Left renal pelvis (tissue), 4 donors: ENCODE results near the gene TNFRSF11A. TPM values are rescaled to one million over a fixed set of nuclear protein-coding genes. Genes with fewer than 3 reads are reported as not detected.
A peak's percentile ranks its signal among the peaks of the same experiment; 100 is the strongest.

Experiments
- DNase-seq, 4 donors: peaks; one replicate each; pipeline ENCODE4 v3.0.0-alpha.2; 2013; ENCODE audit warnings: low read depth in 4 of 4, low spot score in 3 of 4
- polyA plus RNA-seq, 4 donors: library from polyadenylated mRNA; unstranded; fragments of 120-200 nt; gene quantifications; one replicate each; pipeline ENCODE4 v1.2.1, GENCODE V29; 2013; ENCODE audit not compliant: insufficient read length in 4 of 4

TNFRSF11A gene
- polyA plus RNA-seq, 4 donors: 2.1 to 3.2 (median 2.6) TPM

DNA sequence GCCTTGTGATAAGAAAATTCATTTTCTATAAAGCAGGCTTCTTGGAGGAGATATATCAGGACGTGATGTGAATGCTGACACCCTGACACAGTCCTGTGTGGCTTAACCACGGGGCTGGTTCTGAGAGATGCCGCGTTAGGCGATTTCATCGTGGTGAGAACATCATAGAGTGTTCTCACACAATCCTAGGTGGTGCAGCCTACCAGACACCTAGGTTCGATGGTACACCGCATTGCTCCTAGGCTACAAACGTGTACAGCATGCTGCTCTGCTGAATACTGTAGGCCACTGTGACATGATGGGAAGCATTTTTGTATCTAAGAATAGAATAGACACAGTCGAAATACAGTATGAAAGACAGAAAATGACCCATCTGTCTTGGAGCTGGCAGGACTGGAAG lies 82.5 kb downstream of the TNFRSF11A start:
- no peak for DNase-seq

DNA sequence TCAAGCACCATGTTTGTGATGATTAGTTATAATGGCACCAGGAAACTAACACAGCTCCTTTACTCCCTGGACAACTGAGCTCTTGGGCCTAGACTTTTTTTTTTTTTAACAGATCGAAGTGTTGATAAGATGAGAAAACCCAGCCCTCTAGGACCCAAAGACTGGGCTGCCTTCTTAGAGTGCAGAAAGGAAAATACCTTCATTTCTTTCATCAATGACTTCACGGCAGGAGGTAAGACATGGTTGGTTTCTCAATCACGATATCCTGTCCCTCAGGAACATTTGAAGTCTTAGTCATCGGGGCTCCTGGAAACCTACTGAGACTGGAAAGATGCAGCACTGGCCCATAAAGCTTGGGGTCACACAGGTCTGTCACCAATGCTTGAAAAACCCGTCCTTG lies 84.7 kb downstream of the TNFRSF11A start:
- no peak for DNase-seq

DNA sequence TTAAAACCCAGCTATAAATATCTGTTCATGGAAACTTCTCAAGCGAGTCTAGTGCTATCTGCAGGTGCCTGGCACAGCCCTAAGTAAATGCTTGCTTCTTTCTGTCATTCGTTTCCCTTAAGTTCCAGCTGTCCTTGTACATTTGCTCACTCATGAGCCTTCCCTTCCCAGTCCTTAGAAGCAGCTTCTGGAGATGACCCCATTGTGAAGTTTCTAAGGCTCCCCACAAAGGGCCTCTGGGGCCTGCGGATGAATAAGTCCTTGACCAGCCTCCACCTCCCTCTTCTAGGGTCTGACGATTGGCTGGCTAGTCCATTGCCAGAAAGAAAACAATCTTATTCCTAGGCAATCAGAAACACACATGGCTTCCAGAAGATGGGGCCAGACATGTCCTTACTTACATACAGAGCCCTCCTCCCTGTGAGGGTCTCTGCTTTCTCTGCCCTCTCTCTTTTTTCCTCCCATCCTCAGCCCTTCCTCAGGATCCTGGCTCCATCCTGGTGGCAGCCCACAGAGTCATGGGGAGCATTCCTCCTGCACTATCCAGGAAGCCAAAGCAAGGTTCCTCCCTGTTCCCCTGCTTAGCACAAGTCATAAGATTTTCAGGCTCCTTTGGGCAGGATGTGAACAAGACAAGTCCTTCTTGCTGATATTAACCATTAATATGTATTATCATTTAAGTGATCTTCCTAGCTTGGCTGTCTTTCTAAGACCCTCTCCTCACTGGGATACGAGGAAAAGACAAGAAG lies 87.3 kb downstream of the TNFRSF11A start:
- no peak for DNase-seq

DNA sequence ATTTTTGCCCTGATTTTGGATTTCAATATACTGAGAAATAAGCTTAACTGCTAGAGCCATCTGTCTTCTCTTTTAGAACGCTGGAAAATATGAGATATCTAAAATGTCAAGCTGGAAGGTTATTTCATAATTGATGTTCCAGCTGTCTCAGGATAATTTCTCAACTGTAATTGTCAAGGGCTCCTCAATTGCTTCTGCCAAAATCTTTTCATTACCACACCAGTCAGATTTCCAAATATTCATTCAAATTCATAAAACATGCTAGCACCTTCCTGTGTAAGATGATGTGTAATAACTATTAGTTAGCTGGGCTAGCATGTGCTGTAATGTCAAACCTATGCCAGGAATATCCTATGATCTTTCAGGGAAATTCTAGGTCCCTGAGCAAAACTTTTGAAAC lies 88.1 kb downstream of the TNFRSF11A start:
- DNase-seq: no peak

DNA sequence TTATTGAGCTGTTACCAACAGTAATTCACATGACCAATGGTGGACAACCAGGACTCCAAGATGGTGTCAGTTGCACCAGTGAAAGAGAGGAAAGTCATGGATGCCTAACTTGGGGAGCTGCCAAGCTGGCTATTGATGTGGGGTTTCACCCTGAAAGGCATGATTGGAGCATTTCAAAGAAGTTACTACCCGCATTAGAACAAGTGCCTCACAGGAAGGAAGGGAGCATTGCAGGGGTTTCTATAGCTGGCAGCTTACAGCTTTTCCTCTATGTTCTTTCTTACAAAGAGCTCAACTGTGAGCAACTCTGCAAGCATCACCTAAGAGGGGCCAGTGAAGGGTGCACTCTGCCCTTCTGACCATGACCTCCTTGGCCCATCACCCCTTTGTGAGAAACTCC lies 93.1 kb downstream of the TNFRSF11A start:
- DNase-seq: no peak

DNA sequence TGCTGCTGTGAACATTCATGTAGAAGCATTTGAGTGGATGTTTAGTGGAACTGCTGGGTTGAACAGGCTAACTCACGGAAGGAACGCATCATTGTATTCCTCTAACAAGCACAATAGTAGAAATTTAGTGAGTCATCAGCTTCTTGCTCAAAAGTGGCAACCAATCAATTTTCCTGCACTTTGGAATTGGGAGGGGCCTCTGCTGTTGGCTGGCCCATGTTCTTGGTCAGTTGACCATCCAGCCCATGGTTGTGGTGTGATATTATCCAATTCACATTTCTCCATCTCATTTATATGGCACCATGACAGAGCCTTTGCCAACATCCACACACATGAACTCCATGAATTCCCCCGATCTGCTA lies 95.0 kb downstream of the TNFRSF11A start:
- DNase-seq: no peak

DNA sequence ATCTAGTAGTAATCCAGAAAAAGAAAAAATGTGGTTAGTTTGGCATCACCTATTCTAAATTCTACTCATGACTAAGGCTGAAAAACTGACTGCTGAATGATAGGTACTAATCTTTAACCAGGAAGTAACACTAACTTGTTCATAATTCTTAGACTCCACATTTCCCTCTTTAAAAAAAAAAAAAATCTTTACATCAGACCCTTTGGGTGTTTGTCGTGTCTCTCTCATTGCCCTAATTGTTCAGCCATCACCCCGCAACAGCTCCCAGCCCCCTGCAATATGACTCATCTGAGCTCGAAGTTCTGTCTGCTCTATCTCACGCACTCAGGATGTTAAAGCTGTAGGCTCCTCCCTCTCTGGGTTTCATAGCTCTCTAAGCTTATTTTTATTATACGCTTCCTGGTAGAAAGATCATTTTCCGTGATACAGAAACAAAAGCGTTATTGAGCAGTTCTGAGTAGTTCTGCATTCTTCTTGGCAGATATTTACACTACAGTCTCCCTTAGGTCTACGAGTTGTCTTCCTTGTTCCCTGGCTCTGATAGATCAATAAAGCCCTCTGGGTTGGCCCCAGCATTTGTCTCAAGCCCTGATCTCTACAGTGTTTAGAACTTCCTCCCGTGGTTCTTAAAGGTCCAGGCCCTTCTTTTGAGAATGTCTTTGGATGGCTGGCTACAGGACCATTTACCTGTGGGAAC lies 95.6 kb downstream of the TNFRSF11A start:
- DNase-seq: no peak

DNA sequence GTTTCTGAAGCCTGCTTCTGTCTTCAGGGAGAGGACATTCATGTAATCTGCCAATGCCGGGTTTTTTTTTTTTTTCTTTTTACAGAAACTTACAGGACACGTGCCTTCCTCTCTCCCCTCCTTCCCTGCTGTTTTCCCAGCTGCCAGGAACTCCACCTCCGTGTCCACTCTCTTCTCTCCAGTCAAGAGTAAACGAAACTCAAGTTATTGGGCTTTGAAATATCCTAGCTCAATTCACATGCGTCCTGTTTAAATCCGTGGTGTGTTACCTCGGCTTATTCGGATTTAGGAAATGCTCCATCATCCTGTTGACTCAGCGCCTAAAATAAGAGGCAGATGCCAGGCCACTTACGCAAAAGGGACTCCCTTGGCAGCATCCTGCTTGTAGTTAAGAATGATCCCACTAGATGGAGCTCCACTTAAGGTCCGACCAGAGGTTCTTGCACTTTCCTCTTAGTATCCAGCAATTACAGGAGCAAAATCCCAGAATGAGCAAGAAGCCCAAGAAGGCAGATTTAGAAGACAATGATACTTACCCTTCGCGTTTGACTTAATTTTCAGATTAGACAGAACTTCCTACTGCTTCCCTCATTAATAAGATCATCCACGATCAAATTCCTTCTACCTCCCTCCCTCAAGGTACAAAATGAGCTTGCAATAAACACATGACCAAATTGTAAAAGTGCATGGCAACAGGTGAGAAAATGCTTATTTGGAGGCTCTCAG lies 100.5 kb downstream of the TNFRSF11A start:
- DNase-seq: peak; percentile 77 to 80 (median 77)

DNA sequence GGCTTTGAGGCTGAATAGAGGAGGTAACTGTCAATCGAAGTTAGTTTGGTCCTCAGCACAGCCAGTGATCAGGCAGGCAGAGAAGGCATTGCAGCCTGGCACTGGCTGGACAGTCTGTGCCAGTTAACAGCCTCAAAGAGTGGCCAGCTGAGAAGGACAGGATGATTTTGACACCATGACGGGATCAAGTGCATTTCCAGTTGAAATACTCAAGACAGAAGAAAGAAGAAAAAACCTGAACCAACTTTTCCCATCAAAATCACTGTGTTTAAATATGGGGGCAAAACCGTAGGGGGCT lies 101.0 kb downstream of the TNFRSF11A start:
- DNase-seq: no peak

DNA sequence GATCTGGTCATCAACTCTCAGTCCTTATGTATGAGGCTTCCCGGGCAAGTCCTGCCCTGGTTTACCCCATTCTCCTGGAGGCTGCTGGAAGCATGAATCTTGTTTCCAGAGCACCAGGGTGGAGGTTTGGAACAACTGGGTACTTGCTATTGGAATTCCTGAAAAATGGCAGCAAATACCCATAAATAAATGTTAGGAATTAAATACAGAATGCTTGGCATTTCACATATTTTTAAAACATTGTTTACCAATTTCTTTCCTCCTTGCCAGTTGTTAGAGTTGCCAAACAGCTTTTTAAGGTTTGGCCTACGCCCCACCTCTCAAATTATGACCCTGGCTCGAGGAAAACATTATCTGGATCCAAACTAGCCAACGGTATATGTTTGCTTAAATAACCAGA lies 107.1 kb downstream of the TNFRSF11A start:
- DNase-seq: no peak

DNA sequence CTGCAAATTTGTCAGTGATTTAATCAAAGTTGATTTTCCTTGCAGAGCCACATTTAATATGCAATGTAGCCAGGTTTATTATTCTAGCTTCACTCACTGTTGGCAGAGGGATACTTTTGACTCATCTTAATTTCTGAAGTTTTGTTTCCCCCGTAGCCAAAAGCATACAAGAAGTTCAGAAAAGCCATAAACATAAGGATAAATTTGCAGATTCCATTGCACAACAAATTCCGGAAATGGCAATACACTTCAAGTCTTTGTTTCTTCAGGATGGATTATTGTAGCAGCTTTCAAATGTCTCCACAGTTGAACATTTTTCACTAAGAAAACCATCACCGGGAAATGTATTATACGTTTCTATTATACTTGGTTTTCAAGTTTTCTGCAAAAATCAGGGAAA lies 109.7 kb downstream of the TNFRSF11A start:
- DNase-seq: no peak

DNA sequence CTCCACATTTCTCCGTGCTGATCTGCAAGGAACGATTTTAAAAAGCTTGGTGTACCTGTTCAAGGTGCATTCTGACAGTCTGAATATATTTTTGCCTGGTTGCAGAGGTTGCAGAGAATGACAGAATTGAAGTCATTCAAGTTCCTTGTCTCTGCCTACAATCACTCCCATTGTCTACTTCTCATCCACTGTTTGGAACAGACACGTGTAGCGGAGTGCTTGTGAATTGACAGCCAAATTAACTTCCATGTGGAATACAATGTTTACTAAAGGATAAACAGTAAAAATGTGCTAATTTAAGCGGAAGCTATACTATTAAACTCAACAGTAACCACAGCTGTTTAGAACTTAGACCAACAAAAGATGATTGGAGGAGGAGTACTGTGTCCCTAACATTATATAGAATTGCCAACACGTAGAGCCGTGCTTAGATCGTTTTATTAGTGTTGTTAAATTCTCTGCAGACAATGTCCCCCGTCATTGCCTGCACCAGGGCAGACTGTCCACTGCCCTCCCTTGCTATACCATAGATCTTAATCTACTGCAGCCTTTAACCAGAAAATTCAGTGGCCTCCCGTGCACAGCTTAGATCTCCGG lies 110.4 kb downstream of the TNFRSF11A start:
- DNase-seq: no peak

DNA sequence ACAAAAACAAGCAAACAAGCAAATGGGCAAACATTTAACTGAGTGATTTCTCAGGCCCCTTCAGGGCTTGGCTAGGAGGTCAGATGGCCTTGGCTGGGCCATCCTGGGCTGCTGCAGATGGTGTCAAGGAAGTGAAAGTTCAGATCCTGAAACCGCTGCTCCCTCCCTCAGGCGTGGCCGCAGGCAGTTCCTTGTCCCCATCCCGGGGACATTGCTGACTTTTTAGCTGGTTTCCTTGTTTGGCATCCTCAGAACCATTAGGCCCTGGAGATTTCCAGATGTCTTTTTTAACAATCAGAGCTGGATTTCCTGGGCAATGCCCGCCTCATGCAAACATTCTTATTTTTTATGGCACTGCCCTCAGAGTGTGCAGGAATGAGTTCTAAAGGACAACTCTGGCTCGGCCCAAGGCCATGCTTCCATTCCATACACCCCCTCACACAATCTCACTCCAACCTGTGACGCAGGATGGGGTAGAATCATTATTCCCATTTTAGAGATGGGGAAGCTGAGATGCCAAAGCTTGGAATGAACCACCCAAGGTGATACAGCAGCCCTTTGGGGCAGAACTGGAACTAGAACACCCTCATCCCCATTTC lies 111.6 kb downstream of the TNFRSF11A start:
- no peak for DNase-seq

DNA sequence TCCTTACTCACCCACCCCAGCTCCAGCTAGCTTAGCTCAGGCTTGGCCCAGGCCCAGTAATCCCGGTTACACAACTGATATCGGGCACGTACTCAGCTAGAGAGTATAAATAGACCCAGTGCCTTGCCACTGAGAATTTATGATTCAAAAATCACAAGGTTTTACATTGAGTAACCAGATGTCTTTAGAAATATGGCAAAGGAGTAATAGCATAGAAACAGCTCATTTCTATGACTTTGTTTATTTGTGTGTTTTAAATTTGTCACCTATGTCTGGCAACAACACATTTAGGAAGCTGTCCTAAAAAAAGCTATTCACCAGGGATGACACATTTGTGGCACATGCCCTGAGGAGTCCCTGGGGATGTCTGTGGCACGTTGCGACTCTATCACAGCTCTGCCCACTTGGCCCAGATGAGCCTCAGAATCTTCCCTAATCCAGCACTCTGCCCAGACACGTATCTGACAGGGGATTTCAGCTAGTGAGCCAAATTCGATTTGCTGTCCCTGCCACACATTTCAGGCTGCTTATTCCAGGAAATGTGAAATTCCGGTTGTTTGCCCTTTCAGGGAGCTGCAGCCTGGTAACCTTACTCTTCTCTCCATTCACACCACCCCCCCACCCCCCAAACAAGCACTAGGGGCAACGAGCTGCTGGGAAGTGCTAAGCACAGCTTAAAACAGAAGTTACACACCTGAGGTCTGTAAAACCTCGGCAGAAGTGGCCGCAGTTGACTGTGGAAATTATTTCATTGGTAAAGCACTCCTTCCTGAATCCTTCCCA lies 112.3 kb downstream of the TNFRSF11A start:
- DNase-seq: no peak

DNA sequence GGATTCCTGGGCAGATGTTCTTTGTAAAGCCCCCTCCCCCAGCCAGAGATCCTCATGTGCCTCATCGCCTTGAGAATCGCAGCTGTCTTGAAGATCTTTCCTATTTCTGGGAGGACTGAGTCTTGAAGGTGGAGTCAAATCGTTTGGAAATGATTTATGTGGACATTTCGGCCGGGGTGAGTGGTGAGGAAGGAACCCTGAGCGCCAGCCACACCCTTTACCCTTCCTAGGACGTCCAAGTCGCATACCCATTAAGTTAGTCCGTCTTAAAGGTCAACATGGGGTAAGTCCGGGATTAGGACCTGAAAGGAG lies 112.9 kb downstream of the TNFRSF11A start:
- DNase-seq: no peak

DNA sequence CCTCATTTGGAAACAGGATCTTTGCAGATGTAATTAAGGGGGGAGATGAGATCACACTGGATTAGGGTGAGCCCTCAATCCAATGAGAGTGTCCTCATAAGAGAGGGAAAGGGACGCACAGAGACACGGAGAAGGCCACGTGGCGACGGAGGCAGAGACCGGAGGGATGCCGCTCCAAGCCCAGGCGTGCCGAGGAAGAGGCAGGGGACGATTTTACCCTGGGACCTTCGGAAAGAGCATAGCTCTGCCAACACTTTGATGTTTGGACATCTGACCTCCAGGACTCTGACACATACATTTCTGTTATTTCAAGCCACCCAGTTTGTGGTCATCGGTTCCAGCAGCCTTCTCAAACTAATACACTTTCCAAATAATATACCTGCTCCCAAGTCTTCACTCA lies 113.3 kb downstream of the TNFRSF11A start:
- no peak for DNase-seq

DNA sequence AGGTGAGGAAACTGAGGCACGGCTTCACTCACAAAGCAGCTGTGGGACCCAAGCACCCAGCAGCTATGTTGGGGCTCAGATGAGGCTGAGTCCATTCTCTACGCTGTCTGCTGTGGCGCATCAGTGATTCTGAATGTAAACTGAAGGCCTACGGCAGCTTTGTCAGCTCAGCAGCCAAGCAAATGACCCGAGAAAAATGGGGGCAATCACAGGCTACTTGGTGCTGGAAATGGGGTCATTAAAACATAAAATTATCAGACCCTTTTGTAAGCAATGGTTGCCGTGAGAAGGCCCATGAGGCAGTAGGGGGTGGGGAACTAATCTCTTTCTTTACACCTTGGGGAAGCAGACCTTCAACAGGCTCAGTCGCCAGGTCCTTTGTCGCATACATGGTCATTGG lies 113.8 kb downstream of the TNFRSF11A start:
- no peak for DNase-seq
